Activated CD4-positive, alpha-beta T cell treated with anti-CD3 and anti-CD28 coated beads for 36 hours (primary cell): Measurements from ENCODE around the gene CNTNAP2. TPM values are rescaled to one million over a fixed set of nuclear protein-coding genes. Genes with fewer than 3 reads are reported as not detected.

ENCODE experiments used
- ATAC-seq: fragments of 200-7000 bp; cut with Tn5 transposase; one replicate; pipeline ENCODE4 v1.10.0; 2021; ENCODE audit warnings: mild to moderate bottlenecking, moderate library complexity
- CTCF ChIA-PET: fragments of 350-600 bp; sonication (Branson Sonifier 250); formaldehyde crosslinking; loops from one replicate; lab custom pipeline; 2021; ENCODE audit warnings: antibody characterized with exemption; lab: Charles Lee
- POLR2A ChIA-PET: fragments of 350-600 bp; sonication (Branson Sonifier 250); formaldehyde crosslinking; loops from one replicate; lab custom pipeline; 2021; ENCODE audit warnings: antibody characterized with exemption, inconsistent platforms; lab: Charles Lee
- DNase-seq: peaks from one replicate; pipeline ENCODE4 v3.0.0-alpha.2; 2020
- H3K27ac Mint-ChIP-seq: one replicate; pipeline ENCODE4 v1.8.0; 2021; ENCODE audit warnings: mixed read lengths
- H3K27me3 Mint-ChIP-seq: one replicate; pipeline ENCODE4 v1.8.0; 2021; ENCODE audit warnings: mixed read lengths
- H3K36me3 Mint-ChIP-seq: one replicate; pipeline ENCODE4 v1.8.0; 2021; ENCODE audit warnings: low read depth, mixed read lengths
- H3K4me1 Mint-ChIP-seq: one replicate; pipeline ENCODE4 v1.8.0; 2021; ENCODE audit warnings: mixed read lengths
- H3K4me3 Mint-ChIP-seq: one replicate; pipeline ENCODE4 v1.8.0; 2021; ENCODE audit warnings: mild to moderate bottlenecking, moderate library complexity, mixed read lengths
- H3K9me3 Mint-ChIP-seq: one replicate; pipeline ENCODE4 v1.8.0; 2021; ENCODE audit warnings: low read depth, mixed read lengths
- intact Hi-C, 2 experiments: fragments of 100-400 bp; cut with DNase I in 1 of 2; cut with micrococcal nuclease in 1 of 2; formaldehyde crosslinking; loops; one replicate each; pipeline versions ENCODE4 v1.14.2 to v1.15.1; 2022 to 2024; cut with DNase I, micrococcal nuclease
- total RNA-seq, 2 experiments: library from RNA; stranded (reverse); gene quantifications; one replicate each; pipeline ENCODE4 v1.2.3, GENCODE V29; 2021

Gene CNTNAP2
- total RNA-seq, 2 experiments from 2014 or later, result not detected

DNA sequence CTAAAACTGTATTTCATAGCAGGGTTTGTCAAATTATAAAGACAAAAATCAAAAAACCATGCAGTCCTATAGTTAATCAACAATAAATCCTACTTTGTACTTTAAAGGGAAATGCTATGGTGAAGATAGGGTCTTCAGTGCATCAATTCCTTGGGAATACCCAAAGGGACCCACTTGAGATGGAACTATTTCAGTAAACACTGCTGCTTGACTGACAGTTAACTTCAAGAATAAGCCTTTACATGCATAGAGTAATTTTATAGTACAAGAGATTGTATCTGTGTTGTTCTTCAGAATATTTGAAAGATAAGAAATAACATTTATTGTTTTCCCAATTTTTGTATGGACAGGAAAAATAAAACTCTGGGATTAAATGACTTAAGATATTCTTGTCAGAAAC, 1179.6 kb downstream of the CNTNAP2 start:
- H3K27ac Mint-ChIP-seq, result no peak overlapping the region
- ChIA-PET POLR2A (no interaction called here), CTCF (no interaction called here)
- ATAC-seq (no peak), DNase-seq (no peak)
- H3K4me3 Mint-ChIP-seq, result no peak overlapping the region
- peaks cover 4% of the 10 kb centered on the region for H3K9me3 Mint-ChIP-seq
- no peaks in the 10 kb centered on the region for H3K27me3 Mint-ChIP-seq
- H3K4me1 Mint-ChIP-seq, result no peaks in the 10 kb centered on the region
- intact Hi-C loops, result no loop called here
- no peaks in the 10 kb centered on the region for H3K36me3 Mint-ChIP-seq

DNA sequence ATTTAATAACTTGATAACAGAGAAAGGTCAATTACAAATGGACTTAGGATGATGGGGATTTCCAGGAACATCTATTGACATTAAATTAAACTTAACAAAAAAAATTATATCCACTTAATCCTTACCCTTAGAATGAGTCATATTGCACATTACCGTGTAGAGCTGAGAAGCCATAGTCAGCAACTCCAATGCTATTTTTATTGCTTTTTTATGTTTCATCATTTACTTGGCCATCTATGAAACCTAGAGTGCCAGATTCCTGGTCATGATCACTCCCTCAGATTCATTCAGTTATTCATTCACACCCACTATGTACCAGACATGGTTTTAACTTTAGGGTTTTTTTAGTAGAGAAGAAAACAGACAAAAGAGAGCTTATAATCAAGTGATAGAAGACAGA, 1180.4 kb downstream of the CNTNAP2 start:
- no peaks in the 10 kb centered on the region for H3K36me3 Mint-ChIP-seq
- peaks cover under 1% of the 10 kb centered on the region for H3K9me3 Mint-ChIP-seq
- no peaks in the 10 kb centered on the region for H3K27me3 Mint-ChIP-seq
- ChIA-PET POLR2A (no interaction called here), CTCF (no interaction called here)
- ATAC-seq, result no peak
- no peaks in the 10 kb centered on the region for H3K4me1 Mint-ChIP-seq
- no peak for DNase-seq
- no peak overlapping the region for H3K4me3 Mint-ChIP-seq
- intact Hi-C loops, result no loop called here
- no peak overlapping the region for H3K27ac Mint-ChIP-seq

DNA sequence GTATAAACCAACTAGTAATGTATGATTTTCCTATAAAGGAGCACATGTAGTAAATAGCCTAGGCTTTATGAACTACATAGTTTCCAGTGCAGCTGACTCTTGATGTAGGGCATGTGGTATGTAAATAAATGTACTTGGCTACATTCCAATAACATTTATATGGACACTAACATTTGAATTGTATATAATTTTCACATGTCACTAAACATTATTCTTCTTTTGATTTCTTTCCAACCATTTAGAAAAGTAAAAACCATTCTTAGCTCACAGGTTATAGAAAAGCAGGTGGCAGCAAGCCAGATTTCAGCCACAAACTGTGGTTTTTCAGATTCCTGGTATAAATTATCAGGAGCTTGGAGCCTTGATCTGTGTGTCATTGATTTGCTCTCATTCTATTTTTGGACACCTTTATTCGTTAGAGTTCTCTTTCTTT, 1182.0 kb downstream of the CNTNAP2 start:
- ChIA-PET POLR2A (no interaction called here), CTCF (no interaction called here)
- Mint-ChIP-seq H3K27ac (no peak overlapping the region), H3K27me3 (no peaks in the 10 kb centered on the region), H3K4me3 (no peak overlapping the region), H3K4me1 (no peaks in the 10 kb centered on the region), H3K36me3 (no peaks in the 10 kb centered on the region), H3K9me3 (no peaks in the 10 kb centered on the region)
- DNase-seq (no peak), ATAC-seq (no peak)
- intact Hi-C loops, result no loop called here

DNA sequence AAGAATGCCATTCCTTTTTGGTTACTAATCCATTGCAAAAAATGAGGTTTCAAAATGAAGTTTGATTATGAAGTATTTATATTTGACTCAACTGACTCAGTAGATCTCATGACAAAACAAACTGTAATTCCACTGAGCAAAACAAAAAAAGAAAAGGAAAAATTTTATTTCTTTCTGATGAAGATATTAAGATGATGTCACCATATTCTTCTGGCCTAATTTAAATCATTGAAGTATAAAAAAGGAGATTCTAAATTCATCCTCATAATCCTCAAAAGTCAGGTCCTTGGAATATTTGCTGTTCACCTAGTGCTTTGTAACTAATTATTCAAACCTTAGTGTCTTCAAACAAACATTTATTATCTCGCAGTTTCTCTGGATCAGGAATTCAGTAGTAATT, 1183.7 kb downstream of the CNTNAP2 start:
- Mint-ChIP-seq H3K27me3 (no peaks in the 10 kb centered on the region), H3K27ac (no peak overlapping the region), H3K36me3 (no peaks in the 10 kb centered on the region), H3K9me3 (no peaks in the 10 kb centered on the region), H3K4me1 (no peaks in the 10 kb centered on the region), H3K4me3 (no peak overlapping the region)
- intact Hi-C loops, result no loop called here
- ChIA-PET CTCF (no interaction called here), POLR2A (no interaction called here)
- no peak for ATAC-seq
- no peak for DNase-seq

DNA sequence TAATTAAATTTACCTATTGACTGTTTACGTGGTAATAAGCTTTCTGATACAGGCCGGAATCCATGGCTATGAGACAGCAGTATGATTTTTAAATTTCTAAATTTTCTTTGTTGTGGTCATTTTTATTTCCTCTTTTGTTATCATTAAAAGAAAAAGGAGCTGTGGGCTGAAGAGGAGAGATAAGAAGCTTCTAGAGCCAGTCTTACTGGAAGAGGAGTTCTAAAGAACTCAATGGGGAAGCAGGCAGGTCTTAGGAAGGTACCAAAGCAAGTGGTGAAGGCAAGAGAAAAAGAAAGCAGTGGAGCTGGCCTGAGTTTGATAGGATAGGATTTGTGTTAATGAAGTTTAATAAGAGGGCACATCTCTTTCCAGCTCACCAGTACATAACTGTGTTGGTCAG, 1187.8 kb downstream of the CNTNAP2 start:
- ATAC-seq (no peak), DNase-seq (no peak)
- no peak overlapping the region for H3K4me3 Mint-ChIP-seq
- no peaks in the 10 kb centered on the region for H3K4me1 Mint-ChIP-seq
- no peak overlapping the region for H3K27ac Mint-ChIP-seq
- H3K36me3 Mint-ChIP-seq, result no peaks in the 10 kb centered on the region
- POLR2A ChIA-PET, result no interaction called here
- CTCF ChIA-PET, result no interaction called here
- no peaks in the 10 kb centered on the region for H3K27me3 Mint-ChIP-seq
- intact Hi-C loops, result no loop called here
- peaks cover 8% of the 10 kb centered on the region for H3K9me3 Mint-ChIP-seq

DNA sequence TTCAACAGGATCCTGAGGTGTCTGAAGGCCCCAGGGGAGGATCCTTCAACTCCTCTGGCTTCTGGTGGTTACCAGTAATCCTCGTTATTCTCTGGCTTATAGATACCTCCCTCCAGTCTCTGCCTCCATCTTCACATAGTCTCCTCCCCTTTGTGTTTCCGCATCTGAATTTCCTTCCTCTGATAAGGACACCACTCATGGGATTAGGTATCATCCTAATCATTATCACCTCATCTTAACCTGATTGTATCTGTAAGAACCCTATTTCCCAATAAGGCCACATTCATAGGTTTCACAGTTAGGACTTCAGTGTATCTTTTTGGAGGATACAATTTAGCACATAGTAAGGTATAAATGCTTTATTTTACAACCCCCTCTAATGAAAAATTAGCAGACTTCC, 1189.2 kb downstream of the CNTNAP2 start:
- ATAC-seq, result no peak
- Mint-ChIP-seq H3K36me3 (no peaks in the 10 kb centered on the region), H3K27ac (no peak overlapping the region), H3K27me3 (no peaks in the 10 kb centered on the region), H3K4me1 (no peaks in the 10 kb centered on the region), H3K9me3 (peaks cover 8% of the 10 kb centered on the region), H3K4me3 (no peak overlapping the region)
- intact Hi-C loops, result no loop called here
- CTCF ChIA-PET, result no interaction called here
- no peak for DNase-seq
- POLR2A ChIA-PET, result no interaction called here

DNA sequence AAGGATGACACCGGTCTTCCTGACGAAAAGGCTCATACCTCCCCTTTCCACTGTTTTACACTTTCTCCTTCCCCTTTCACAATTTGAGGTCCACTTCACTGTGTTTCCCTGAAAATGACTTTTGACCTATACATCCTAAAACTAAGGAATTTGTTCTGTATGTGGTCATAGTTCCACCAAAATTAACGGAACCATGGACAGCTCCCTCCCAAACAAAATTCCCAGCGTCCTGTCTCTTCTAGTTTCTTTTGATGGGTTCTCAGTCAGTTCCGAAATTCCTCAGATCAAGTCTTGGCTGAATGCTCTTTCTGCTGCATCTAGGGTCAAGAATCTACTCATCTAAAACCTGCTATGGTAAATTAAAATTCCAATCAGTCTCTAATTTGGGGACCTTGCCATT, 1191.9 kb downstream of the CNTNAP2 start:
- H3K36me3 Mint-ChIP-seq, result no peaks in the 10 kb centered on the region
- no peak overlapping the region for H3K4me3 Mint-ChIP-seq
- intact Hi-C loops, result no loop called here
- H3K4me1 Mint-ChIP-seq, result no peaks in the 10 kb centered on the region
- peaks cover 8% of the 10 kb centered on the region for H3K9me3 Mint-ChIP-seq
- H3K27ac Mint-ChIP-seq, result no peak overlapping the region
- no peak for DNase-seq
- CTCF ChIA-PET, result interaction anchor here (0.8 kb wide), 1 partner anchor 954 kb away, joined by 3 read pairs; no protein-coding TSS in a partner anchor
- ATAC-seq, result no peak
- H3K27me3 Mint-ChIP-seq, result no peaks in the 10 kb centered on the region
- POLR2A ChIA-PET, result no interaction called here

DNA sequence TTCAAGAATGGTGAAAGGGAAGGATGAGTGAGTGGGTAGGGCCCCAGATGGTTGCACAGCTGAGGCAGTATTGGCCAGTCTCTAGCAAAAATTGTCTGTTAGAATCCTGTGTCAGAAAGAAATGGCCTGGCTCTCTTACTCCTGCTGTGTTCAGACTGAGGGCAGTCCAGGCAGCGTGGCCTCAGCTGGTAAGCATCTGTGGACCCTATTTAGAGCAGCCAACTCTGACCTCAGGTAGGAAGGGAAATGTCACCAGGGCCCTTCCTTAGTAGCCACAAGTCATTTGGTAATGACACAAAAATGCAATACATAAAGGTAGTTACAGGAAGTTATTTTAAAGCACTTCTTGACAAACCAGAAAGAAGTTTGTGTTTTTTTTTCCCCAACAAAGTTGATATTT, 1194.7 kb downstream of the CNTNAP2 start:
- intact Hi-C loops, result no loop called here
- ChIA-PET CTCF (no interaction called here), POLR2A (no interaction called here)

DNA sequence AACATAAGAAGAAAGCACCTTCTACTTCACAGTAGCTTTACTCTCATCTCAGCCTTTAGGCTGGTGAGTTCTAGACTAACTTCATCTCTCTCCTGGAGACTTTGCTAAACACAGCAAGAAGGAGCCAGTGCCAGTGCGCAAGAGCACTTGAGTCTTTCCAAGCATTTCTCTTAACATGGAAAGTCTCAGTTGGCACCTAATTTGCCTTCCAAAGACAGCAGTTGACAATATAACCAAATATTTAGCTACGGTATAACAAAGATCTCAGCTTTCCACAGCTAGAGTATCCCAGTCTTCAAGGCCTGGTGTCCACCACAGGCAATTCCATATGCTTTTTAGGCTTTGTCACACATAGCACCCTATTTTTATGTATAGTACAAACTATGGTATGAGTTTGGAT, 1204.9 kb downstream of the CNTNAP2 start:
- no peaks in the 10 kb centered on the region for H3K4me1 Mint-ChIP-seq
- H3K36me3 Mint-ChIP-seq, result no peaks in the 10 kb centered on the region
- peaks cover 3% of the 10 kb centered on the region for H3K9me3 Mint-ChIP-seq
- DNase-seq (no peak), ATAC-seq (no peak)
- H3K27ac Mint-ChIP-seq, result no peak overlapping the region
- ChIA-PET CTCF (no interaction called here), POLR2A (interaction anchor here (0.7 kb wide), 1 partner anchor 11 kb away, joined by 3 read pairs; no protein-coding TSS in a partner anchor)
- H3K27me3 Mint-ChIP-seq, result no peaks in the 10 kb centered on the region
- no peak overlapping the region for H3K4me3 Mint-ChIP-seq
- intact Hi-C loops, result no loop called here

More for the DNA sequence above, 1194.7 kb downstream of the CNTNAP2 start:
- DNase-seq (no peak), ATAC-seq (no peak)
- H3K27me3 Mint-ChIP-seq, result no peaks in the 10 kb centered on the region
- H3K27ac Mint-ChIP-seq, result no peak overlapping the region
- no peaks in the 10 kb centered on the region for H3K4me1 Mint-ChIP-seq
- peaks cover 6% of the 10 kb centered on the region for H3K9me3 Mint-ChIP-seq
- H3K36me3 Mint-ChIP-seq, result no peaks in the 10 kb centered on the region
- no peak overlapping the region for H3K4me3 Mint-ChIP-seq

DNA sequence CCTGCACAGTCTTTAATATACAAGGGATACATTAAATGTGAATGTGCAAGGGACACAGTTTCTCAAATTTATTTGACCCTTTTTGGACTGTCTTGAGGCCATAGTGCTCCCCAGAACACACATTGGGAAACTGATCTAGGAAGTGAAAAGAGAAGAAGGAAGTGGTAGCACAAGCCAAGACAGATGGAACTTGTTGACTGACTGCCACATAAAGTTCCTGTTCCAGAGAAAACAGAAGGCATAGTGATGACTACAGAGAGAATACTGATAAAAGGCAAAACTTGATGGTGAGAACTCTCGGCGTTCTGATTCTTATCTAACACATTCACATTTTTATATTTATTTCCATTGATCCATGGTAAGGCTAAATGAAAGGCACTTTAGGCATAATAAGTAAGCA, 1216.4 kb downstream of the CNTNAP2 start:
- CTCF ChIA-PET, result no interaction called here
- no peak for DNase-seq
- Mint-ChIP-seq H3K27ac (no peak overlapping the region), H3K36me3 (no peaks in the 10 kb centered on the region), H3K4me1 (no peaks in the 10 kb centered on the region), H3K9me3 (peaks cover 13% of the 10 kb centered on the region), H3K27me3 (no peaks in the 10 kb centered on the region), H3K4me3 (no peak overlapping the region)
- intact Hi-C loops, result no loop called here
- POLR2A ChIA-PET, result interaction anchor here (0.6 kb wide), 1 partner anchor 12 kb away, joined by 3 read pairs; no protein-coding TSS in a partner anchor
- ATAC-seq, result no peak

DNA sequence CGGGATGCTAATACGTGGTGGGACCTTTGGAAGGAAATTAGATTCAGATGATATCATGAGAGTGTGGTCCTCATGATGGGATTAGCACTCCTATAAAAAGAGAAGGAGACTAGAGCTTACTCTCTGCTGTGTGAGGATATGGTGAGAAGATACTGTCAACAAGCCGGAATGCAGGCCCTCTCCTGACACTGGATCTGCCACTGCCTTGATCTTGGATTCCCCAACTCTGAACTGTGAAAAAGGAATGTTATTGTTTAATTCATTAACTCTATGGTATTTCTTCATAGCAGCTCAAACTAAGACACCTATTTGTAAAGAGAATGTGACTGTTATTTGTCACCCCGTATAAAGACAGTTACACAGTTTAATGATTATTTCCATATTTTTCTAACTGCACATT, 1246.5 kb downstream of the CNTNAP2 start:
- no peak overlapping the region for H3K27ac Mint-ChIP-seq
- intact Hi-C loops, result no loop called here
- H3K4me1 Mint-ChIP-seq, result no peaks in the 10 kb centered on the region
- H3K9me3 Mint-ChIP-seq, result peaks cover 5% of the 10 kb centered on the region
- ATAC-seq (no peak), DNase-seq (no peak)
- no peaks in the 10 kb centered on the region for H3K27me3 Mint-ChIP-seq
- ChIA-PET POLR2A (no interaction called here), CTCF (no interaction called here)
- no peaks in the 10 kb centered on the region for H3K36me3 Mint-ChIP-seq
- no peak overlapping the region for H3K4me3 Mint-ChIP-seq

DNA sequence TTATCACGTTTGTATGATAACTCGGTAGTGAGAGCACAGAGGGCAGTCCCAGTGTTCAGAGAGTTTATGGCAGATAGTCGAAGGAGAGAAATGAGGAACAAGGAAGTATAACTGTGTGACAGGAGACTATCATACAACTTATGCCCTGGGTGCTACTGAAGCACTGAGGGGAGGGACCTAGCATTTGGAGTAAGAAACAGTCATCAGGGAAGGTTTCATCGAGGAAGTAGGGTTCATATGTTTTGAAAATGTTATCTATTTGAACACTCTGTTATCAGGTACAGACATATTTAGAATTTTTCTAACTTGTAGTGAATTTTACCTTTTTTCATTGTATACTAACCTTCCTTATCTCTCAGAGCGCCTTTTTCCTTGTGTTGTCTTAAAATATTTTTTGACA, 1259.6 kb downstream of the CNTNAP2 start:
- ATAC-seq, result no peak
- ChIA-PET POLR2A (no interaction called here), CTCF (no interaction called here)
- Mint-ChIP-seq H3K4me3 (no peak overlapping the region), H3K4me1 (no peaks in the 10 kb centered on the region), H3K36me3 (no peaks in the 10 kb centered on the region), H3K9me3 (peaks cover 3% of the 10 kb centered on the region), H3K27ac (no peak overlapping the region), H3K27me3 (no peaks in the 10 kb centered on the region)
- DNase-seq, result no peak
- intact Hi-C loops, result no loop called here

DNA sequence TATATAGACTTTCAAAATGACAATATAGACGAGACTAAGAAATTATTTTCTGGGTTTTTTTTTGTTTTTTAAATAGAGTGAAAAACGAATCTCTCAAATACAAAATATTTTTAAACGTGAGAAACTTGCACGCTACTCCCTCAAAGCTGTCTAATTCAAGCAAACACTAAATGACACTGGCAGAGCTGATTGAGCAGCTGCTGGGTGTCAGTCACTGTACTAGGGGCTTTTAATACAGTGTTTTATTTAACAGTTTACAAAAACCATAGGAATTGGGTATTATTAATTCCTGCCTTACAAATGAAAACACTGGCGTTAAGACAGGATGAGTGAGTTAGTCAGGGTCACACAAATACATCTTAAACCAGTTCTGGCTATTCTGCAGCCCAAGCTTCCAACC, 1264.3 kb downstream of the CNTNAP2 start:
- no peak overlapping the region for H3K4me3 Mint-ChIP-seq
- H3K27me3 Mint-ChIP-seq, result no peaks in the 10 kb centered on the region
- no peaks in the 10 kb centered on the region for H3K4me1 Mint-ChIP-seq
- ChIA-PET CTCF (no interaction called here), POLR2A (no interaction called here)
- intact Hi-C loops, result no loop called here
- DNase-seq (no peak), ATAC-seq (no peak)
- peaks cover 7% of the 10 kb centered on the region for H3K9me3 Mint-ChIP-seq
- no peak overlapping the region for H3K27ac Mint-ChIP-seq
- no peaks in the 10 kb centered on the region for H3K36me3 Mint-ChIP-seq
